ENCODE data around the gene COX18.

Gene COX18

DNA sequence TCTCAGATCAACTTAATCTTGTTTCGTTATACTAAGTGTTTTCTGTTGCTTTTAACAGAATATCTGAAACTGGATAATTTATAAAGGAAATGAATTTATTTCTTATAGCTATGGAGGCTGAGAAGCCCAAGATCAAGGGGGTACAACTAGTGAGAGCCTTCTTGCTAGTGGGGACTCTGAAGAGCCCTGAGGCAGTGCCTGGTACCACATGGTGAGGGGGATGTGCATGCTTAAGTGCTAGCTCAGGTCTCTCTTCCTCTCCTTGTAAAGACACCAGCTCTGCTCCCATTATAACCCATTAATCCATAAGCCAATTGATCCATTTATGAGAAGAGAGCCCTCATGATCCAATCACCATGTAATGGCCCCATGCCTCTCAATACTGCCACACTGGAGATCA, 17.9 kb downstream of the COX18 start:
- no peak for DNase-seq

DNA sequence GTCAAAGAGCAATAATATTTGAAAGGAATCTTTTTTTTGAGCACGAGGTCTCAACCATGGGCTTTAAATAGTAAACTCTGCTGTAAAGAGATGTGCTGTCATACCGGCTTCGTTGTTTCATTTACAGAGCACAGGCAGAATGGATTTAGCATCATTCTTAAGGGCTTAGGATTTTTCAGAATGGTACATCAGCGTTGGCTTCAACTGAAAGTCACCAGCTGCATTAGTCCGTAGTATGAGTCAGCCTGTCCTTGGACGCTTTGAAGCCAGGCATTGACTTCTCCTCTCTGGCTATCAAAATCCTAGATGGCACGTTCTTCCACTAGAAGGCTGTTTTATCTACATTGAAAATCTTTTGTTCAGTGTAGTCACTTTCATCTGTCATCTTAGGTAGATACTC, 23.6 kb downstream of the COX18 start:
- DNase-seq, result no peak

DNA sequence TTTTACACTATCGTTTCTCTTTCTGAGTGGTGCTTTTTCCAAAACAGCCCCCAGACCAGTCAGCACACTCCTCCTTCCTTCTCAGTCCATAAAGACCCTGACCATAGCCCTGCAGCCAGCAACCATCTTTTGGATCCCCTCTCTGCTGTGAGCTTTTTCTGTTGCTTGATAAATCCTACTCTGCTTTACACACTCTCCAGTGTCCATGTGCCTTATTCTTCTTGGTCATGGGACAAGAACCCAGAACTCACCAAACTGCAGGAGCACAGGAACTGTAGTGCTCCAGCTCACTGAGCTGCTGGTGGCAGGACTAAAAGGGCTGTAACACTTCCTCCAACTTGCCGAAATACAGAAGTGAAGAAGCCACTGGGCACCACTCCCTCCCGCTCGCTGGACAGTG, 32.5 kb downstream of the COX18 start:
- DNase-seq, result no peak

DNA sequence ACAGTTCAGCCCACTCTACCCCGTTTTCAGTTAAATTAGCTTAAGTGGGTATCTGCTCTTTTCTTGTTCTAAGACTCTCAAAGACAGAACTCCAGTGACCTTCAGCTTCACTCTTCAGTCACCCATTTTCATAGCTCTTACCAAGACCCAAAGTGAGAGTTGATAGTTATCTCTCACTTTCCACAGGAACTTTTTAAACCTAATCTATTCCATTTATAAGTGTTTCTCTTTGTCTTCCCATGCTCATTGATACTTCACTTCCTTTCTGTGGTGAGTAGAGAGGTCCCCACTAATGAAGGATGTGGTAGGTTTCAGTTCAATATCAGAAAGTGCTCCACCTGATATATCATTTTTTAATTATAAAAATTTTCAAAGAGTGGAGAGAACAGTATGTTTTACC, 33.4 kb downstream of the COX18 start:
- no peak for DNase-seq

DNA sequence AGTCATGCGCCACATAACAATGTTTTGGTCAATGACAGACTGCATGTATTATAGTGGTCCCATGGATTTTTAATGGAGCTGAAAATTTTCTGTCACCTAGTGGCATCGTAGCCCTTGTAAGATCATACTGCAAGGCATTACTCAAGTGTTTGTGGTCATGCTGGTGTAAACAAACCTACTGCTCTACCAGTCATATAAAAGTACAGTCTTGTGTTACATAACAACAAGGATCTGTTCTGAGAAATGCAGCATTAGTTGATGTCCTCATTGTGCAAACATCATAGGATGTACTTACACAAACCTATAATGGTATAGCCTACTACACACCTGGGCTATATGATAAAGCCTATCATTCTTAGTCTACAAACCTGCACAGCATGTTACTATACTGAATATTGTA, 34.6 kb downstream of the COX18 start:
- DNase-seq, result no peak

DNA sequence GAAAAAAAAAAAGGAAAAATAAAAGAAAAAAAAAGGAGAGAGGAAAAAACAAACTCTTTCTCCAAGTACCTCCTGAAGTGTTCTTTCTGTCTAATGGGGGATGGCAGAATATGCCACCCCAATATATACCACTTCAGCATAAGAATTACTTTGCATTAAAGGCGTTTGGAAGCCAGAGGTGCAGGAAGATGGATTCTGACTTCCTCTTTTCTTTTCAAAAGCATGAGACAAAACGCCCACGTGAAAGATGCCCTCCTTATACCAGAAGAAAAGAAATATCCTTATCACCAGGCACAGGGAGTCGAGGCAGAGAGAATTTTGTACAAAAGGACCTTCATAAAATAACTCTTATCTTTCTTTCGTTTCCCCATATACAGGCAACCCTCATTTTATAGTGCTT, 40.9 kb downstream of the COX18 start:
- DNase-seq, result no peak

DNA sequence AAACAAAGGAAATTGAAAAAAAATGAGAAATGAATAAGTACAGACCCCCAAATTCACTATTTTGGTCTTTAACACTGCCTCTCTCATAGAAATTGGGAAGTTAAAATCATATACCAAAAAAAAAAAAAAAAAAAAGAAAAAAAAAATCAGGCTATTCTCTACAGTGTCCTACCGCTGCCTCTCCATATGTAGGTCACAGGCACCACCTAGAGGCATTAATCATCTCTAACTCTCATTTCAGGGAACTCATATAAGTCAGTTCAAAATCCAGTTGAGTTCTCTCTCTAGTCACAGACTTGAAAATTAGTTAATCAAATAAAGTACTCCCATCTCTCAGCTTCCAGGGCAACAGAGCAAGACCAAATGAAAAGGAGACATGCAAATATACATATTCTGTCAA, 47.9 kb downstream of the COX18 start:
- no peak for DNase-seq

DNA sequence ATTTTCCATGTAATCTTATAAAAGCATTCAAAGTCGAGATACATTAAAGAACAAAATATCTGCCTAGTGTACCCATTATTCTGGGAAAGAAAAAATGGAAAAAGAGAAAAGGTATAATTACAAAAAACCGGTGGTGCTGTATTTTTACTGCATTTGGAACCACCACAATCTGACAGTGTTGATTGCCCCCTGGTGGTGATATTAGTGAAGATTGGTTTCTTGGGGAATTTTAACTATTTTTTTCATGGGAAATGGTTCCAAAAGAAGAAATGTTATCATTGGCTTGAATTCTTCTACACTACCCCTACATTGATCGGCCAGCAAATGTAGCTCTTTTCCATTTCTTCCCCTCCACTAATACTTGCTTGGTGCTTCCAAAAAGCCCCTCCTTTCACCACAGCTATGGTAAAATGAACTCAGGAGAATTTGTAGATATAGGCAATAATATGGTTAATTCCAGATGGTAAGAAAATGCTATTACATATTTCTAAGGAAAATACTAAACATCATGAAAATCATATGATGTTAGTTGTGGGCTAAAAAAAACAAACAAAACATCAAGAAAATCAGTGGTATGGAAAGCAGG, 50.0 kb downstream of the COX18 start:
- DNase-seq, result no peak

DNA sequence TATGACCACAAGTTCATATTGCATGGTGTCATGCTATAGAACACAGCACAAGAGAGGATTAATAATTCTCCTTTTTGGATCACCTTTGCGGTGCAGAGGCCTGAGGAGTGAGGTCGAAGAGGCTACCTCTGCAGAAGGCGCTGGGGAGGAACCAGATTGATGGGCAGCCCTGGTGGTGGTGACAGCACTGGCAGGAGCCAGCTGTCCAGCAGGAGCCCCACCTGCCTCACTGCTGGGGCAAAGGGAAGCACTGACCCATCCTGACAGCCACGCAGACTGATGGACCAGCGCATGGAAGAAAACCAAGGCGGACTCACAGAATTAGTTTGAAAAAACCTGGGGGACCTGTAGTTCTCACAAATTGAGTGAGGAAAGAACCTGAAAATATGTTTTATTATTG, 50.9 kb downstream of the COX18 start:
- no peak for DNase-seq

DNA sequence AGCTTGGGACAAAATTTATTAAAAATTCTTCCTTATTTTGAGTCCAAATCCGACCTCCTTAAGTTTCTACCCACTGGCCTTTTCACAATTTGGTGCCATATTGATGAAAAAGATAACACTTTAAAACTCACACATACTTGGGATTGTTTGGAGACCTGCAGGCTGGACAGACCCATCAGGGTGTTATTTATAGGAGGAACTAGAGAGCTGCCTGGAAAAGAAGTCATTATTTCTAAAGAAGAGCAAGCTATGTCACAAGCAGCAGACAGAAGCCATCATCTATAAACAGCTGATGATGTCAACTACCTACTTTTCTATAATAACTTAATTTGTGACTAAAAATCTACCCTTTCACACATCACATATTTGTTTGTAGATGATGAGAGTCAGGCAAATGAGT, 56.2 kb downstream of the COX18 start:
- DNase-seq, result no peak

DNA sequence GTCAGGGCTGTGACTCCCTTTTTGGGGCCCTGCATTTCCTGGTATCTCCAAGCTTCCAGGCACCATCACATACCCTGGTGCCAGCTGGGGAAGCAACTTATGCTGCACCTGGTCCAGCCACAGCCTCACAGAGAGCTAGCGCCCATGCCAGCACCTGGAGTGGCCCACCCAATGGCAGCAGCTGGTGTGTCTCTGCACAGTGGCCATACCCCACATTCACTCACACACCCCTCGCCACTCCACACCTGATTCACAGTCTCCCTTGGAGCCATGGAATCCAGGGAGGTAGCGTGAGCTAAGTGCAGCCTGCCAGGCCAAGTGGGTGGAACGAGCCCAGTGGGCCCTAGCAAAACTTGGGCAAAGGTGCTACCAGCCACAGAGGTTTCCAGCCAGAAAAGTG, 56.8 kb downstream of the COX18 start:
- DNase-seq, result no peak

DNA sequence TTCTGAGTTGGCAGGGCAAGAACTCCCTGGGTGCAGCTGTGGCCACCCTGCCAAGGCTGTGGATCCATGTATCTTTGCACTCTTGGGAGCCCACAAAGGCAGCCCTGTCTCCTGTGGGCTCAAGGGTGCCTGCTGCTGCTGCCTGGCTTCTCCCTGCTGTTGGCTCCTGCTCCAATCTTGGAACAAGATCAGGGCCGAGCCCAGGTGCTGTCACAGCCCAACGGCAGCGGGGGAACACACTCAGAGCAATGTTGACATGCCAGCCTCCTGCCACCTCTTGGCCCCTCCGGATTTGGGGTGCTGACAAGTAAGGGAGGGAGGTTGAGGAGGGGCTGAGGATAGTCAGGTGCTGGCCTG, 57.9 kb downstream of the COX18 start:
- no peak for DNase-seq

DNA sequence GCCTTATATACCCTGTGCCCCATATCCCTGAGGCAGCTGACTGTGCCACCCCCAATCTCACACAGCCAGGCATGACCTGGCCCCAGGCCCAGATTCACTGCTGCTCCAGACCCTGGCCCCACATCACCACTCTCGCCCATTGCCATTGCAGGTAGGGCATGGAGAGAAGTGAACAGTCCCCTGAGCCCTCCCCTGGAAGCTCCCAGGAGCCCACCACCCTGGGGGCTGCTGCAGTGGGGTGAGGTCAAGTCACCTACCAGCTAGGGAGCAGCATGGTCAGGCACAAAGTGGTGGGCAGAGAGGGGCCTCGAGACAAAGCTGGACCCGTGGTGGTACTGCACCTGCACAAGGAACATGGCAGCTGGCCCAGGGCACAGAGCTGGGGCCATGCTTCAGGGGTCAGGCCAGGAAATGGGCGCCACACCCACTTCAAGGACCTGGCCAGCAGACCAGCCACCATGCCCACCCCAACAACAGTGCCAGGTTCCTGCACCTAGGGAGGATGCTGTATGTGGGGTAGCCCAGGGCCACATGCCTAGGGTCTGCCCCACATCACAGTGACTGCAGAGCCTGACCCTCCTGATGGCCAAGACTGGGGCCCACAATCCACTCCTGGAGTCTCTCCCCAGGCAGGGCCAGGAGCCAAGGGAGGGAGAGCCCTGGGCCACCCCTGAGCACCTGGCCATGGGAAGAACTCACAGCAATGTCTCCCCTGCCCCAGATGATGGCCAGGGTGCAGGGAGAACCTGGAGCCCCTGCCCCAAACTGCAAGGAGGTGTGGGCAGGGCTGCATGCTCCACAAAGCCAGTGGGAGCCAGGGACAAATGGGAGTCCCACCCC, 58.5 kb downstream of the COX18 start:
- DNase-seq, result no peak

DNA sequence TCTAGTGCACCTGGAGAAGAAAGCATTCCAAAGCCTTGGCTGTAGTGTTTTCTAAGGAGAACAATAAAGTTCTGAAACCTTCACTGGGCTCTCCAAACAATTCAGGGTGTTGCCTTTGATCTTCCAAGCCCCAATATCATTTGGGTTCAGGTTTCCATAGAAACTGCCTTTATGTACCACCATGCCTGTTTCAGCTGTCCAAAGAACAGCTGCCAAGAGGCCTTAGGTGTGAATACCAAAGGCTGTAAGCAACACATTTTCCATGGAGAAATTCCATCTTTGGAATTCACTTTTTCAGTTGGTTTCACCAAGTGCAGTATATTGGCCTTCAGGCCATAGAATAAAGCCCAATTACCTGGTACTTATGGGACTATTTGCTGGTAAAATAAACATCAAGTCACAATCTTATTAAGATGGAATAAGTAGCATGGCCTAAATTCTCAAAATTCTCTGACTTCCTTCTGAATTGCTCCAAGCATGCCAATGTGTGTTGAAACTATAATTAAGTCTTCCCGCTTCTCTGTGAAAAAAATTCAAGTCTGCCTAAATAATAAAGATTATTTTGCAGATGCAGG, 61.9 kb downstream of the COX18 start:
- DNase-seq, result no peak

DNA sequence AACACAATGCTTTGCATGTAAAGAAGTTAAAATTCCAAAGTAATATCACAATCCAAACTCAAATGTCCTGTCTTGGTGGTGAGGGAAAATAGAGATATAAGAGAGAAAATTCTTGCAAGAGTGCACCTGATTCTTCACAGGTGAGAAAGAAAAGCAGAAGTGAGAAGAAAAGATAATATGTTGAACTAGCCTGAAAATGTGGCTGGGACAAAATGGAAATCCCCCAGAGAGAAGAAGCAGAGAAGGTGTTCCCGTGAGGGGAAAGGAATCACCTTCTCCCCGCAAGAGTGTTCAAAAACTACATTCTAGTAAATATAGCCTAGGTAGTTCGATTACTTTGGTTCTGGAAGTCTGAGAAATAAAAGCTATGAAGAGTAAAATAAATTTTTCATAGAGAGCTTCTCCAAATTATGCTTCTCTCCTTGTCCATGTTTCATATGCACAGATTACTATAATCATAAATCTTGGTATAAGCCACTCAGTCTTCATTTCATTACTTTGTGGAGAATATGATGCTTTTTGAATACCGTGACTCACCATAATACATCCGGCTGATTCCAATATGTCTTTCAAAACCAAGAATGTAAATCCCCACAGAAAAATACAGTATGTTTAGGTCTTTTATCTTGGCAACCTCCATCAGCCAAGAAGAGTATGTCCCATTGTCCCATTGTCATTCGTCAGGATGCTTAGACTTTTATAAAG, 63.1 kb downstream of the COX18 start:
- DNase-seq, result no peak

DNA sequence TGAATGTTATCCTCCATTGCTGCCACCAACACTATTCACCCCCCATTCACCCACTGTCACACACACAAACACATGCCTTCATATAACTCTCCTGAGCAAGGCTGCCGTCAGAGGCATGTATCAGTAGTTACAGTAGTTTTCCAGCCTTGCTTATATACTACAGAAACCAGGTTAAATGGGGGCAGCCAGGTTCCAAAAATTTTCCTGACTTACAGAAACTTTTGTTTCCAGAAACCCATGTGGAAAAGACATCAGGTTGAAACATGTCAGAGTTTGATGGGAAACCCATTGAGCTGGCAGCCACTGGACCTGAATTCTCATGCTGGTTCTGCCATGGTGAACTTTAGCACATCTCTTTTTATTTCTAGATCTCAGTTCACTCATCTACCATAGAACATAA, 64.0 kb downstream of the COX18 start:
- DNase-seq, result no peak

Measured in SIG-M5 (cell line).